Activated T-cell treated with anti-CD3 and anti-CD28 coated beads, Interleukin-2, amount 50 U/mL, for 4 hours (primary cell): Measurements from ENCODE around the gene TGFA. TPM values are rescaled to one million over a fixed set of nuclear protein-coding genes. Genes with fewer than 3 reads are reported as not detected.

Experiments used
- ATAC-seq, 2 donors: fragments of 200-7000 bp; cut with Tn5 transposase; one replicate each; pipeline ENCODE4 v1.10.0; 2021
- DNase-seq: peaks from one replicate; pipeline ENCODE4 v3.0.0-alpha.2; 2020
- H3K27me3 Mint-ChIP-seq: one replicate; pipeline ENCODE4 v1.8.0; 2021; ENCODE audit warnings: low read depth, mixed read lengths
- H3K36me3 Mint-ChIP-seq: one replicate; pipeline ENCODE4 v1.8.0; 2022; ENCODE audit warnings: mixed read lengths; ENCODE audit not compliant: insufficient read depth
- H3K4me1 Mint-ChIP-seq: one replicate; pipeline ENCODE4 v1.8.0; 2021; ENCODE audit warnings: low read depth, mixed read lengths
- H3K4me3 Mint-ChIP-seq: one replicate; pipeline ENCODE4 v1.8.0; 2021; ENCODE audit warnings: mild to moderate bottlenecking, moderate library complexity, mixed read lengths
- H3K9me3 Mint-ChIP-seq: one replicate; pipeline ENCODE4 v1.8.0; 2021; ENCODE audit warnings: mixed read lengths
- total RNA-seq, 3 donors: library from RNA; stranded (reverse); gene quantifications; one replicate each; pipeline ENCODE4 v1.2.1, GENCODE V29; 2021

TGFA gene
- under 1 TPM; 0.33 to 0.68 (median 0.53) TPM for total RNA-seq

- H3K4me3 Mint-ChIP-seq: peak within 1 kb of the TSS; percentile 85
- DNase-seq: peak; percentile 53
- H3K9me3 Mint-ChIP-seq: no peaks in the 10 kb centered on the region
- H3K36me3 Mint-ChIP-seq: no peaks in the 10 kb centered on the region
- peak; percentile 86 to 87 for ATAC-seq
- H3K4me1 Mint-ChIP-seq: peaks cover 21% of the 10 kb centered on the region
- H3K27me3 Mint-ChIP-seq: peaks cover 8% of the 10 kb centered on the region
These were observed at the start of gene TGFA for GRCh38 chr2:70553584-70554337. Gene TGFA (minus strand): TSS chr2:70553826. CDS start chr2:70553767, 59 bp downstream.

DNA sequence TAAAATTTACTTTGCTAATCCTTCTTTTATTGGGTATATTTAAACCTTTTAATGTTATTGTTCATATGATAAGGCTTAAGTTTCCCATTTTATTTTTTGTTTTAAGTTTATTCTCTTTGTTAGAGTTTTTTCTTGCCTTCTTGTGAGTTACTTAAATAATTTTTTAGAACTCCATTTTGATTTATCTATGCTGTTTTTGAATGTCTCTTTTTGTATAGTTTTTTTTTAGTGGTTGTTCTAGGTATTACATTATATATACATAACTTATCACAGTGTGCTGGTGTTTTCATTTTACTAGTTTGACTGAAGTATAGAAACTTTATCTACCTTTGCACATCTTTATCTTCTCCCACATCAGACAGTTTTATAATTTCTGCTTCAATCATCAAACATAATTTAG, 49.4 kb upstream of the TGFA start:
- DNase-seq (no peak), ATAC-seq (no peak)
- Mint-ChIP-seq H3K27me3 (peaks cover 10% of the 10 kb centered on the region), H3K4me3 (no peak overlapping the region), H3K9me3 (no peaks in the 10 kb centered on the region), H3K4me1 (peaks cover 4% of the 10 kb centered on the region), H3K36me3 (no peaks in the 10 kb centered on the region)

DNA sequence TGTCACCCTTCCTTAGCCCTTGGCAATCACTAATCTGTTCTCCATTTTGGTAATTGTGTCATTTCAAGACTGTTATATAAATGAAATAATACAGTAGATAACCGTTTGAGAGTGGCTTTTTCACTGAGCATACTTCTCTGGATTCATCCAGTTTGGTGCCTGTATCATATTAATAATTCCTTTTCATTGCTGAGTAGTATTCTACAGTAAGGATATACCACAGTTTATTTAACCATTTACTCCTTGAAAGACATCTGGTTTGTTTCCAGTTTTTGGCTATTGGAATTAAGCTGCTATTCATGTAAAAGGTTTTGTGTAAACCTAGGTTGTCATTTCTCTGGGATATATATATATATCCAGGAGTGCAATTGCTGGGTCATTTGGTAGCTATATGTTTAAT, 44.6 kb upstream of the TGFA start:
- Mint-ChIP-seq H3K4me3 (no peak overlapping the region), H3K27me3 (peaks cover 2% of the 10 kb centered on the region), H3K4me1 (no peaks in the 10 kb centered on the region)

GRCh38 chr2:70596739-70597138, 43.1 kb upstream of the TGFA start:
- H3K9me3 Mint-ChIP-seq: no peaks in the 10 kb centered on the region
- no peak overlapping the region for H3K4me3 Mint-ChIP-seq
- DNase-seq (no peak), ATAC-seq (no peak)
- no peaks in the 10 kb centered on the region for H3K36me3 Mint-ChIP-seq
- H3K27me3 Mint-ChIP-seq: no peaks in the 10 kb centered on the region
- H3K4me1 Mint-ChIP-seq: no peaks in the 10 kb centered on the region

More for the DNA sequence above, 44.6 kb upstream of the TGFA start:
- DNase-seq (no peak), ATAC-seq (no peak)
- Mint-ChIP-seq H3K9me3 (no peaks in the 10 kb centered on the region), H3K36me3 (no peaks in the 10 kb centered on the region)

DNA sequence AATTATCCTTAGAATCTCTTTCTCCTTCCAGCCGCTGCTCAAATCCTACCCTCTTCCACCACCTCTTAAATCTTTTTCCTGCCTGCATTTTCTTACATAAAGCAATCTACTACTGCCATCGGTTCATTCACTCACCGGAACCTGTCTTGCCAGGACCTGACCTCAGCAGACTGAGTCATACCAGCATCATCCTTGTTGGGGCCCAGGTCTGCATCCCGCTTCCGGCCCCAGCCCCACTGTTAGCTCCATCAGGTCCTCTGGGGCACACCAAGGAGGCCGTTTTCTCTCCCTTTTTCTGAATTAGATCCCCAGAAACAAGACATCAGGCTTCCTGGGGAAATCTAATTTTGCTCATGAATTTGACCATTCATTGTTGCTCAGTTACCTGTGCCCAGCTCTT, 42.7 kb upstream of the TGFA start:
- H3K27me3 Mint-ChIP-seq: no peaks in the 10 kb centered on the region
- no peak for DNase-seq
- no peak for ATAC-seq
- no peak overlapping the region for H3K4me3 Mint-ChIP-seq
- H3K4me1 Mint-ChIP-seq: no peaks in the 10 kb centered on the region
- H3K36me3 Mint-ChIP-seq: no peaks in the 10 kb centered on the region
- no peaks in the 10 kb centered on the region for H3K9me3 Mint-ChIP-seq

DNA sequence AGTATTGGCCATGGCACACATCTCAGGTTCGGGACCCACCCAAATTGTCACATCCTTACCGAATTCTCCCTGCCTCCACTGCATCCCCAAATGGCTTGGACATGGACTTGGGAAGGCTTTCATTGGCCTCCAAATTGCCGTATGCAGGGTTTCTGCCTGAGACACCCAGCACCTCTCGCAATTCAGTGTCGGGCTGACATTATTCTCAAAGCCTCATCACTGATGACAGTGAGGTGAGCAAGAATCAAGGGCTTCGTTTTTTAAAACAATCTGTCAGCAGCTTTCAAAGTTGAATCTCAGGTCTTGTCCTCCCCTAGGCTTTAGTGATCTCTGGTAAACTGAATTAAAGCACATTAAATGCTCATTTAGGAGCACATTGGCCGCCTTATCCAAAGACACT, 29.5 kb upstream of the TGFA start:
- Mint-ChIP-seq H3K4me3 (no peak overlapping the region), H3K36me3 (no peaks in the 10 kb centered on the region), H3K27me3 (no peaks in the 10 kb centered on the region), H3K9me3 (no peaks in the 10 kb centered on the region), H3K4me1 (no peaks in the 10 kb centered on the region)
- ATAC-seq: no peak
- DNase-seq: no peak

DNA sequence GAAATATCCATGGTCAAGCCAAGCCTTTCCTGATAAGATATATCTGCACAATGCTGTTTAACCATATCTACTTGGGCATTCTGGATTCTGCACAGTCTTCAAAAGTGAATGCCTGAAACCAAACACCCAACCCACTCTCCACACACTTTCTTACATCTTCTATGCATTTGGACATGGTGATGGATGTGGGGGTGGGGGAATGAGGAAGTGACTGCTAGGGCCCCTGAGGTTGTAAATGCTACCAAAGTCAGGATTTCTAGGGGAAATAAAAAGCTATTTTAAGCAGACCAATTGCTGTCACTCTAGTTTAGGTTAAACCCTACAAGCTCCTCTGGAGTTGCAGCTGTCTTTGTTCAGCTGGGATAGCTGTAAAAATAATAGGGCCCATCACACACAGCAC, 26.7 kb upstream of the TGFA start:
- H3K4me3 Mint-ChIP-seq: no peak overlapping the region
- H3K27me3 Mint-ChIP-seq: peaks cover 2% of the 10 kb centered on the region
- H3K9me3 Mint-ChIP-seq: peaks cover 5% of the 10 kb centered on the region
- no peaks in the 10 kb centered on the region for H3K36me3 Mint-ChIP-seq
- ATAC-seq (no peak), DNase-seq (no peak)
- no peaks in the 10 kb centered on the region for H3K4me1 Mint-ChIP-seq

DNA sequence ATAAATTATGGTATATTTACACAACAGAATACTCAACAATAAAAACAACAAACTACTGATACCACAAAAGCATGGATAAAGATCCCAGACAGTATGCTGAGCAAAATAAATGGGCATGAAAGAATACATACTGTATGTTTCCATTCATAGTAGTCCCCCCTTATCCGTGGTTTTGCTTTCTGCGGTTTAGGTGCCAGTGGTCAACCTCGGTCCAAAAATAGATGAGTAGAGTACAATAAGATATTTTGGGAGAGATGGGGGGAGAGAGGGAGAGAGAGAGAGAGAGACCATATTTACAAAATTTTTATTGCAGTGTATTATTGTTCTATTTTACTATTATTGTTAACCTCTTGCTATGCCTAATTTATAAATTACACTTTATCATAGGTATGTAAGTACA, 21.0 kb upstream of the TGFA start:
- H3K27me3 Mint-ChIP-seq: peaks cover 19% of the 10 kb centered on the region
- peaks cover 7% of the 10 kb centered on the region for H3K9me3 Mint-ChIP-seq
- H3K36me3 Mint-ChIP-seq: no peaks in the 10 kb centered on the region
- no peak overlapping the region for H3K4me3 Mint-ChIP-seq
- ATAC-seq: no peak
- no peak for DNase-seq
- peaks cover 3% of the 10 kb centered on the region for H3K4me1 Mint-ChIP-seq

- DNase-seq (no peak), ATAC-seq (no peak)
- Mint-ChIP-seq H3K4me1 (peaks cover 3% of the 10 kb centered on the region), H3K4me3 (no peak overlapping the region), H3K9me3 (peaks cover 7% of the 10 kb centered on the region), H3K36me3 (no peaks in the 10 kb centered on the region), H3K27me3 (peaks cover 19% of the 10 kb centered on the region)
These were observed 20.5 kb upstream of the TGFA start for GRCh38 chr2:70574109-70574508.

DNA sequence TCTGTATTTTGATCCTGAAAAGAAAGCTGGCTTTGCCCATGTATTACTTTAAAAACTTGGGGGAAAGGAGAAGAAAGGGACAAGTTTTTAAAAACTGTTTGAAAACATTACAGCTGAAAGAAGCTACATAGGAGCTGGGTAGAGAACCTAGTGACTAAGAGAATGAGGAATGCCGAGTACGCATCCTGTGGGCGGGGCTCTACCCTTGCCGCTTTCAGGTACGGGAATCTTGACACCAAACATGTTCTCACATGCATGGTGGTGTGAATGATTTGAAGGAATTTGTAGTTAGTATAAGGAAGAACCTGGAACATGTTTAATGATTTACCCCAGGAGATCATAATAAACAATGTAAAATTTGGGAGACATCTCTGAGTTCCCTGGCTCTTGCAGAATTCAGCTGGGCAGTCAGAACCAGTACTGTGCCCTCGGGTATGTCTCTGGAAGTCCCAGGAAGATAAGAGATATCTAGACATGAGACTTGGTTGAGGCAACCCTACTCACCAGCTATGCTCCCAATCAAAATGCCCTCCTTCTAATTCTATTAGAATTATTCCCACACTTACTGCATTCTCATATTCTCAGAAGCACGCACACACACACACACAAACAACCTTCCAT, 16.5 kb upstream of the TGFA start:
- Mint-ChIP-seq H3K4me1 (peaks cover 3% of the 10 kb centered on the region), H3K4me3 (no peak overlapping the region), H3K27me3 (peaks cover 22% of the 10 kb centered on the region), H3K9me3 (no peaks in the 10 kb centered on the region), H3K36me3 (no peaks in the 10 kb centered on the region)
- ATAC-seq (no peak), DNase-seq (no peak)

DNA sequence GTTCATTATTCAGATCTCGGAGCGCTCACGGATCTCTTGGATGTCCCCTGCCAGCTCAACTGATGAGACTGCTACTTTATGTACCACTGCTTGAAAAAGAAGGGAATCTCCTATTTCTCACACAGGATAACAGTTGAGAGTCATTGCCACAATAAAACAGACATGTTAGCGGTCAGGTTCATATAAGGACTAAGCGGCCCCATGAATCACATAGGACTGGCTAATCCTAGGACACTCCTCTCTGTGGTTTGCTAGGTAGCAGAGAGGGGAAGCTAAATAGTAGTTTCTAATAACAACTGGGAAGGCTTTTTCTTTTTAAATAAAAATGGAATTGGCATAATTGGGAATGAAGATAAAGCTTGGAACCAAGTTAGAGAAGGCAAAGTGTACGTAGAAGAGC, 15.9 kb upstream of the TGFA start:
- Mint-ChIP-seq H3K4me3 (no peak overlapping the region), H3K9me3 (no peaks in the 10 kb centered on the region), H3K36me3 (no peaks in the 10 kb centered on the region), H3K27me3 (peaks cover 16% of the 10 kb centered on the region), H3K4me1 (peaks cover 3% of the 10 kb centered on the region)
- no peak for DNase-seq
- no peak for ATAC-seq

DNA sequence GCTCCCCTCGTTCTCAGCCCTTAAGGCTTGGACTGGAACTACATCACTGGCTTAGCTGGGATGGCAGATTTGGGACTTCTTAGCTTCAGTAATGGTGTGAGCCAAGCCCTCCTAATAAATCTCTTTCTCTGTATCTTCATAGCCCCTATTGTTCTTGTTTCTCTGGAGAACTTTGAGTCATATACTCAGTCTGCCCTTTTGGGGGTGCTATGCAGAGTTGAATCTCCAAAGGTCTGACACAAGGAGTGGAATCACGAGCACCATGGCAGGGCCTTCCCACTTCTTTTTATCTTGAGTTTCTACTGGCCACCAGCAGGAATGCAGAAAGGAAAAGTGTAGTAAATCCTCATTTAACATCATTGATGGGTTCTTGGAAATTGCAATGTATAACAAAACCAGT, 13.3 kb upstream of the TGFA start:
- Mint-ChIP-seq H3K4me1 (no peaks in the 10 kb centered on the region), H3K9me3 (no peaks in the 10 kb centered on the region), H3K4me3 (no peak overlapping the region), H3K27me3 (peaks cover 8% of the 10 kb centered on the region), H3K36me3 (no peaks in the 10 kb centered on the region)
- no peak for DNase-seq
- no peak for ATAC-seq

DNA sequence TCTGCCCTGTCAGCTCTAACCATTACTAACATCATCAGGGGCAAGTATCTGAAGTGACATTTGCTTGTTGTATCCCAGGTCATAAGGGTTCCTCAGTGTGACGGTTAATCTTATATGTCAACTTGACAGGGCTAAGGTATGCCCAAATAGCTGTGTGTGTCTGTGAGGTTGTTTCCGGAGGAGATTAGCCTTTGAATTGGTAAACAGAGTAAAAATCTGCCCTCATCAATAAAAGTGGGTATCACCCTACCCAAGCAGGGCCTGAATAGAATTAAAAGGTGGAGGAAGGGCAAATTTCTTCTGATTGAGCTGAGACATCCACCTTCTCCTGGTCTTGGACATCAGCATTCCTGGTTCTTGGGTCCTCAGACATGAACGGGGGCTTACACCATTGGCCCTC, 12.8 kb upstream of the TGFA start:
- ATAC-seq: no peak
- no peaks in the 10 kb centered on the region for H3K4me1 Mint-ChIP-seq
- no peak overlapping the region for H3K4me3 Mint-ChIP-seq
- no peak for DNase-seq
- peaks cover 11% of the 10 kb centered on the region for H3K27me3 Mint-ChIP-seq
- H3K36me3 Mint-ChIP-seq: no peaks in the 10 kb centered on the region
- H3K9me3 Mint-ChIP-seq: no peaks in the 10 kb centered on the region

DNA sequence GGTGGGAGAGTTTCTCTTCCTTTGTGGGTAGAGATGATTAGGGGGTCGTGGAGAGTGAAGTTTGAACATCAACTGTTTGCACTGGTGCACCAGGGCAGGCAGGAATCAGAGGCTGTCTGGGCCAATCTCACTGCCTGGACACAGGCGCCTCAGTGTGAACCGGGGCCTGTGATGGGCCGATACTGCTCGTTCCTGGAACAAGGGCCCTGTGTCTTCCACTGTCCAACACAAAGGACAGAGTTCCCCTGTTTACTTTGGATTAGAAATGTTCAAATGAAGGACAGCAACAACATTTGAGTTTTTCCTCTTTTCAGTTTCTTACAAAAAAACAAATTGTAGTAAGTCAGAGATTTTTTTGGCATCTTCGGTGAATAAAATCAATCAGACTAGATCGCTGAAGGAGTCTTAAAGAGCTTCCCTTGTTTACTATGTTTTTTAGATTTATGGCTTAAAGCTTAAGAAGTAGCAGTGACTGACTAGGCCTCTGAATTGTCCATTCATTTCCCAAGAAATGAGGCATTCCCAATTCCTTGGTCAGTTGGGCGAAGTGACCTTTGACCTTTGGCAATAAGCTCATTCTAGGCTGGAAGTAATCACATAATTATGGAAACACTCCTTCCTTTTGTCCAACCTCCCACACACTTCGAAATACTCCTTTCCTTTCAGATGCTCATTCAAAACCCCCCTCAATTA, 11.6 kb upstream of the TGFA start:
- no peak for ATAC-seq
- H3K27me3 Mint-ChIP-seq: peaks cover 14% of the 10 kb centered on the region
- no peak for DNase-seq
- no peaks in the 10 kb centered on the region for H3K9me3 Mint-ChIP-seq
- H3K4me1 Mint-ChIP-seq: no peaks in the 10 kb centered on the region
- no peak overlapping the region for H3K4me3 Mint-ChIP-seq
- H3K36me3 Mint-ChIP-seq: no peaks in the 10 kb centered on the region

GRCh38 chr2:70561893-70562292, 8.3 kb upstream of the TGFA start:
- H3K36me3 Mint-ChIP-seq: no peaks in the 10 kb centered on the region
- no peak for ATAC-seq
- H3K4me1 Mint-ChIP-seq: no peaks in the 10 kb centered on the region
- H3K27me3 Mint-ChIP-seq: peaks cover 20% of the 10 kb centered on the region
- DNase-seq: no peak
- H3K4me3 Mint-ChIP-seq: no peak overlapping the region
- H3K9me3 Mint-ChIP-seq: no peaks in the 10 kb centered on the region
